Endothelial cell of umbilical vein (primary cell): ENCODE data around the gene SLC5A3. TPM values are rescaled to one million over a fixed set of nuclear protein-coding genes. Genes with fewer than 3 reads are reported as not detected.

ENCODE experiments used
- BruUV-seq: library from RNA; stranded (reverse); fragments of 400-500 nt; replicated peaks from 2 replicates; lab custom pipeline; 2021; lab: Mats Ljungman, UMichigan
- CTCF ChIA-PET: fragments of 300-600, 350-600 bp; sonication (Branson Sonifier 250); formaldehyde crosslinking; loops from one replicate; lab custom pipeline; 2021; ENCODE audit warnings: antibody characterized with exemption, inconsistent platforms; lab: Charles Lee
- POLR2A ChIA-PET: fragments of 300-600, 350-600 bp; sonication (Branson Sonifier 250); formaldehyde crosslinking; loops from one replicate; lab custom pipeline; 2021; ENCODE audit warnings: antibody characterized with exemption, inconsistent platforms; lab: Charles Lee
- DNase-seq: peaks from one replicate; pipeline ENCODE4 v3.0.0-alpha.2; 2011; ENCODE audit warnings: low read depth, low spot score
- FAIRE-seq: peaks from 2 replicates; lab custom pipeline; 2011; peaks lifted over from hg19 to GRCh38; lab: Jason Lieb, UNC
- H2AFZ ChIP-seq: 2 replicates; pipeline ENCODE4 v1.6.0; 2012; ENCODE audit warnings: low read depth, low read length, control low read depth, inconsistent platforms
- H3K27ac ChIP-seq: 2 replicates; pipeline ENCODE4 v1.5.1; 2011; ENCODE audit warnings: low read depth, mild to moderate bottlenecking, control low read depth, low read length, moderate library complexity; ENCODE audit not compliant: insufficient read depth
- H3K27me3 ChIP-seq, 2 experiments: 2 replicates each; pipeline versions ENCODE4 v1.6.0 to v1.6.1; 2011; ENCODE audit warnings: low read length in 2 of 2, mixed read lengths in 1 of 2; ENCODE audit not compliant: control insufficient read depth in 2 of 2, insufficient read depth in 2 of 2
- H3K36me3 ChIP-seq, 2 experiments: 2 replicates in 1 of 2; 3 replicates in 1 of 2; pipeline ENCODE4 v1.5.1; 2011; ENCODE audit warnings: low read length in 2 of 2, mild to moderate bottlenecking in 1 of 2, moderate library complexity in 1 of 2; ENCODE audit not compliant: control insufficient read depth in 2 of 2, insufficient read depth in 2 of 2; ENCODE audit errors: extremely low read depth in 1 of 2
- H3K4me1 ChIP-seq: 3 replicates; pipeline ENCODE4 v1.5.1; 2011; ENCODE audit warnings: mild to moderate bottlenecking, low read length; ENCODE audit not compliant: control insufficient read depth, insufficient read depth; ENCODE audit errors: extremely low read depth
- H3K4me2 ChIP-seq: 2 replicates; pipeline ENCODE4 v1.6.1; 2011; ENCODE audit warnings: low read length, control low read depth, mixed read lengths; ENCODE audit not compliant: insufficient read depth
- H3K4me3 ChIP-seq, 3 experiments: fragments of 200-600 bp in 1 of 3; sonication (generic), shearing (Covaris generic) in 1 of 3; replicated peaks in 1 of 3; 2 replicates each; pipeline ENCODE4 v1.5.1; 2011 to 2016; ENCODE audit warnings: control low read depth in 3 of 3, low read length in 3 of 3, mild to moderate bottlenecking in 2 of 3, inconsistent platforms in 1 of 3, low read depth in 1 of 3, moderate library complexity in 1 of 3; ENCODE audit not compliant: insufficient read depth in 1 of 3
- H3K79me2 ChIP-seq: 2 replicates; pipeline ENCODE4 v1.6.0; 2012; ENCODE audit warnings: low read length, inconsistent platforms; ENCODE audit not compliant: control insufficient read depth, insufficient read depth
- H3K9ac ChIP-seq: replicated peaks from 2 replicates; pipeline ENCODE3; 2011; ENCODE audit warnings: low read length, control low read depth; ENCODE audit not compliant: insufficient read depth; ENCODE audit errors: extremely low read depth
- H3K9me1 ChIP-seq: replicated peaks from 3 replicates; pipeline ENCODE4 v1.6.0; 2011; ENCODE audit warnings: mild to moderate bottlenecking, low read length; ENCODE audit not compliant: control insufficient read depth, insufficient read depth; ENCODE audit errors: extremely low read depth
- H3K9me3 ChIP-seq: replicated peaks from 2 replicates; pipeline ENCODE4 v1.5.1; 2012; ENCODE audit warnings: low read length, inconsistent platforms; ENCODE audit not compliant: control insufficient read depth, insufficient read depth
- H4K20me1 ChIP-seq: replicated peaks from 2 replicates; pipeline ENCODE3; 2011; ENCODE audit warnings: mild to moderate bottlenecking, low read length; ENCODE audit not compliant: control insufficient read depth, insufficient read depth; ENCODE audit errors: extremely low read depth
- CTCF ChIP-seq, 2 donors: IDR thresholded peaks; 1 replicate in 1 of 2; 2 replicates in 1 of 2; pipeline ENCODE4 v1.5.1; 2011; ENCODE audit warnings: low read length in 2 of 2, mild to moderate bottlenecking in 2 of 2, moderate library complexity in 2 of 2, control low read depth in 1 of 2, inconsistent platforms in 1 of 2, low read depth in 1 of 2; ENCODE audit not compliant: insufficient read depth in 1 of 2; ENCODE audit errors: extremely low read depth in 1 of 2
- EZH2 ChIP-seq: IDR thresholded peaks from 2 replicates; pipeline ENCODE4 v1.6.1; 2012; ENCODE audit warnings: borderline replicate concordance, low read depth, mild to moderate bottlenecking, moderate library complexity, low read length, inconsistent platforms; ENCODE audit not compliant: severe bottlenecking
- FOS ChIP-seq: IDR thresholded peaks from 2 replicates; pipeline ENCODE4 v1.6.1; 2011; ENCODE audit warnings: mild to moderate bottlenecking, low read length, moderate library complexity, borderline replicate concordance; ENCODE audit not compliant: insufficient read depth
- GATA2 ChIP-seq: IDR thresholded peaks from 2 replicates; pipeline ENCODE4 v1.7.0; 2011; ENCODE audit warnings: low read depth, mild to moderate bottlenecking, moderate library complexity, mixed read lengths, low read length; ENCODE audit not compliant: insufficient read length, insufficient read depth
- MYC ChIP-seq: IDR thresholded peaks from one replicate; pipeline ENCODE4 v1.6.1; 2011; ENCODE audit warnings: mild to moderate bottlenecking, low read depth, low read length
- POLR2A ChIP-seq: IDR thresholded peaks from 2 replicates; pipeline ENCODE4 v1.6.1; 2012; ENCODE audit warnings: low read depth, mild to moderate bottlenecking, control low read depth, low read length
- POLR2AphosphoS5 ChIP-seq: IDR thresholded peaks from 2 replicates; pipeline ENCODE4 v1.6.1; 2012; ENCODE audit warnings: low read depth, mild to moderate bottlenecking, control low read depth, low read length, moderate library complexity; ENCODE audit not compliant: insufficient read depth
- dilution Hi-C: fragments of 300-500 bp; cut with MboI; formaldehyde crosslinking; loops from one replicate; pipeline ENCODE4 v1.15.0; 2019; ENCODE audit warnings: low sequenced_read_pairs; ENCODE audit not compliant: extremely low pct_ligation_motif_present
- intact Hi-C: fragments of 100-400 bp; cut with micrococcal nuclease; formaldehyde crosslinking; loops from one replicate; pipeline ENCODE4 v1.10.0; 2022
- polyA plus RNA-seq, 4 experiments: library from polyadenylated mRNA; depleted of rRNA in 3 of 4; stranded (reverse) in 3 of 4; unstranded in 1 of 4; fragments of >200 nt; gene quantifications; 2 replicates each; pipeline versions ENCODE4 v1.2.1 to v1.2.3, GENCODE V29; 2011 to 2012; ENCODE audit warnings: missing spikeins in 1 of 4
- total RNA-seq: library from RNA; stranded (reverse); gene quantifications from 2 replicates; pipeline ENCODE4 v1.2.3, GENCODE V29; 2021
- TF ChIP-seq, protein P1 (sequence below): IDR thresholded peaks from 2 replicates; pipeline ENCODE4 v1.6.1; 2011; ENCODE audit not compliant: insufficient read depth, insufficient read length

Gene SLC5A3
- total and polyA plus RNA-seq, 2 donors (not counting 3 experiments of a cell fraction or from before 2014, with no cell fraction given), result 1.6 to 8.0 TPM

DNA sequence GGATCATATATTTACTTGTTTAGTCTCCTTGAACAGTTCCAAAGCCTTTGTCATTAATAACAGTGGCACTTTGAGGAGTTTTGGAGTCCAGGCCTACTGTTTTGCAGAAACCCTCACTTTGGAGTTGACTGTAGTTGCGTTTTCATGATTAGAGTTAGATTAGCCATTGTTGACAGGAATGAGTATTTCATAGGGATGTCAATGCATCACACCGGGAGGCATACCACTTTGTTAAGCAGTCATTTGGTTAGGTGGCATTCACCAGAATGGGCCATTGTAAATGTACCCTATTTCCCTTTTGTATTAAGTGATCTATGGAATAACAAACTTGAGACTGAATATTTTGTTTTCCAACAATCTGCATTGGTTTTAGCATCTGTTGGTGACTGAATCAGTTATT, 11.8 kb downstream of the SLC5A3 start:
- POLR2A ChIA-PET, result no interaction called here
- H3K9ac ChIP-seq, result no peak overlapping the region
- no peak overlapping the region for H3K4me2 ChIP-seq
- intact Hi-C loops, result no loop called here
- no peaks in the 10 kb centered on the region for H3K9me3 ChIP-seq
- DNase-seq, result no peak
- H4K20me1 ChIP-seq, result no peaks in the 10 kb centered on the region
- no peaks in the 10 kb centered on the region for H3K4me1 ChIP-seq
- peaks cover 49% of the 10 kb centered on the region for H3K79me2 ChIP-seq
- H3K4me3 ChIP-seq, result no peak overlapping the region
- no peak overlapping the region for H2AFZ ChIP-seq
- no TSS peak for BruUV-seq
- no peaks in the 10 kb centered on the region for H3K27me3 ChIP-seq
- H3K36me3 ChIP-seq, result no peaks in the 10 kb centered on the region
- no peak for FAIRE-seq
- CTCF ChIA-PET, result no interaction called here
- H3K27ac ChIP-seq, result no peak overlapping the region
- dilution Hi-C loops, result no loop called here
- peaks cover 2% of the 10 kb centered on the region for H3K9me1 ChIP-seq
- no peak for TF ChIP-seq GATA2
- no peak for TF ChIP-seq POLR2A
- TF ChIP-seq, protein P1, sequence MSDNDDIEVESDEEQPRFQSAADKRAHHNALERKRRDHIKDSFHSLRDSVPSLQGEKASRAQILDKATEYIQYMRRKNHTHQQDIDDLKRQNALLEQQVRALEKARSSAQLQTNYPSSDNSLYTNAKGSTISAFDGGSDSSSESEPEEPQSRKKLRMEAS, result no peak
- no peak for TF ChIP-seq EZH2
- no peak for TF ChIP-seq FOS
- no peak for TF ChIP-seq POLR2AphosphoS5
- TF ChIP-seq MYC, result no peak
- TF ChIP-seq CTCF (IDR thresholded peaks at IDR 0.05; ENCODE audit: extremely low read depth in 1 of 2, insufficient read depth in 1 of 2, low read depth in 1 of 2, low read length in 2 of 2), result no peak
